DOHH2 (cell line): ENCODE data around the gene LRRC57.

ENCODE experiments used
- H3F3A ChIP-seq: fragments of 200-600 bp; sonication (generic), shearing (Covaris generic); 2 replicates; pipeline ENCODE4 v1.6.0; 2016; ENCODE audit warnings: antibody characterized with exemption, mild to moderate bottlenecking; ENCODE audit not compliant: control insufficient read depth, insufficient read depth
- H3K27ac ChIP-seq: fragments of 200-600 bp; sonication (generic); 2 replicates; pipeline ENCODE4 v1.5.1; 2014; ENCODE audit warnings: low read depth, mild to moderate bottlenecking, low read length, moderate library complexity
- H3K27me3 ChIP-seq: fragments of 200-600 bp; sonication (generic); 2 replicates; pipeline ENCODE4 v1.6.1; 2014; ENCODE audit warnings: mild to moderate bottlenecking, low read length, mixed read lengths; ENCODE audit not compliant: control insufficient read depth
- H3K36me3 ChIP-seq: fragments of 200-600 bp; sonication (generic); 2 replicates; pipeline ENCODE4 v1.6.1; 2014; ENCODE audit warnings: mild to moderate bottlenecking, low read length, moderate library complexity, mixed read lengths; ENCODE audit not compliant: control insufficient read depth
- H3K4me1 ChIP-seq: fragments of 200-600 bp; sonication (generic); 2 replicates; pipeline ENCODE4 v1.6.1; 2014; ENCODE audit warnings: mild to moderate bottlenecking, low read length, mixed read lengths; ENCODE audit not compliant: control insufficient read depth
- H3K4me2 ChIP-seq: fragments of 200-600 bp; sonication (generic); 2 replicates; pipeline ENCODE4 v1.6.0; 2014; ENCODE audit warnings: mild to moderate bottlenecking, low read length, moderate library complexity
- H3K4me3 ChIP-seq: fragments of 200-600 bp; sonication (generic); 2 replicates; pipeline ENCODE4 v1.5.1; 2014; ENCODE audit warnings: mild to moderate bottlenecking, low read length, mixed read lengths
- H3K79me2 ChIP-seq: fragments of 200-600 bp; sonication (generic); 2 replicates; pipeline ENCODE4 v1.6.1; 2014; ENCODE audit warnings: mild to moderate bottlenecking, low read length, mixed read lengths; ENCODE audit not compliant: control insufficient read depth
- H3K9me2 ChIP-seq: fragments of 200-600 bp; sonication (generic); replicated peaks from 2 replicates; pipeline ENCODE4 v1.6.1; 2014; ENCODE audit warnings: mild to moderate bottlenecking, low read length, mixed read lengths; ENCODE audit not compliant: control insufficient read depth
- H3K9me3 ChIP-seq: fragments of 200-600 bp; sonication (generic); 2 replicates; pipeline ENCODE4 v1.6.1; 2014; ENCODE audit warnings: antibody characterized with exemption, low read length, mixed read lengths; ENCODE audit not compliant: control insufficient read depth, insufficient read depth
- H4K20me1 ChIP-seq: fragments of 200-600 bp; sonication (generic); 2 replicates; pipeline ENCODE4 v1.6.0; 2014; ENCODE audit warnings: low read depth, mild to moderate bottlenecking, antibody characterized with exemption, low read length, moderate library complexity; ENCODE audit not compliant: control insufficient read depth, insufficient read depth
- EZH2phosphoT487 ChIP-seq: fragments of 200-600 bp; sonication (generic); IDR thresholded peaks from 2 replicates; pipeline ENCODE4 v1.6.1; 2017; ENCODE audit warnings: borderline replicate concordance, mild to moderate bottlenecking, antibody characterized with exemption, low read length, moderate library complexity, mixed read lengths
- TF ChIP-seq, protein P1 (sequence below): fragments of 200-600 bp; sonication (generic); IDR thresholded peaks from one replicate; pipeline ENCODE4 v1.5.1; 2014; ENCODE audit warnings: antibody characterized with exemption, mild to moderate bottlenecking, low read depth, low read length; ENCODE audit not compliant: poor library complexity, severe bottlenecking

LRRC57 gene

DNA sequence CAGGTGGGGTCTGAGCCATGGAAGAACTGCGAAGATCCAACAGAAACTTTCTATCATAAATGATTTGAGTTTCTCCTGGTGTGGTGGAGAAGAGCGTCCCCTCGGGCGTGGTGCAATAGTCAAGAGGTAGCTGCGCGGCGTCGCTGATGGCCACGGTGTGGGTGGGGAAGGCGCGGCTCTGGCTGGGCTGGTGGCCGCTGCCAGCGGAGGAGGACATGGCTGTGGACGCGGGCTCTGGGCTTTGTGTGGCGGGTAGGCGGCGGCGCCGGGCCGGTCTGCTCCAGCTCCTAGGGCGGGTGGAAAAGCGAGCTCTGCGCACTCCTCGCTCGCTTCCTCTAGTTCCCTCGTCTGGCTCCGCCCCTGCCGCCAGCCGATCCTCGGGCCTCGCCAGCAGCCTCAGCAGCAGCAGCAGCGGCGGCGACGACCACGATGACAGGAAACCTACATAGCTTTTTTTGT, 32.7 kb upstream of the LRRC57 start:
- H3K27me3 ChIP-seq = peaks cover 7% of the 10 kb centered on the region
- H3K4me3 ChIP-seq = peak overlapping the region; percentile 72
- 0 out of 2 replicates have a peak, but pooled peaks cover 5% of the 10 kb centered on the region for H4K20me1 ChIP-seq
- TF ChIP-seq, protein P1, sequence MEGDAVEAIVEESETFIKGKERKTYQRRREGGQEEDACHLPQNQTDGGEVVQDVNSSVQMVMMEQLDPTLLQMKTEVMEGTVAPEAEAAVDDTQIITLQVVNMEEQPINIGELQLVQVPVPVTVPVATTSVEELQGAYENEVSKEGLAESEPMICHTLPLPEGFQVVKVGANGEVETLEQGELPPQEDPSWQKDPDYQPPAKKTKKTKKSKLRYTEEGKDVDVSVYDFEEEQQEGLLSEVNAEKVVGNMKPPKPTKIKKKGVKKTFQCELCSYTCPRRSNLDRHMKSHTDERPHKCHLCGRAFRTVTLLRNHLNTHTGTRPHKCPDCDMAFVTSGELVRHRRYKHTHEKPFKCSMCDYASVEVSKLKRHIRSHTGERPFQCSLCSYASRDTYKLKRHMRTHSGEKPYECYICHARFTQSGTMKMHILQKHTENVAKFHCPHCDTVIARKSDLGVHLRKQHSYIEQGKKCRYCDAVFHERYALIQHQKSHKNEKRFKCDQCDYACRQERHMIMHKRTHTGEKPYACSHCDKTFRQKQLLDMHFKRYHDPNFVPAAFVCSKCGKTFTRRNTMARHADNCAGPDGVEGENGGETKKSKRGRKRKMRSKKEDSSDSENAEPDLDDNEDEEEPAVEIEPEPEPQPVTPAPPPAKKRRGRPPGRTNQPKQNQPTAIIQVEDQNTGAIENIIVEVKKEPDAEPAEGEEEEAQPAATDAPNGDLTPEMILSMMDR = peak; percentile 20
- no peak for TF ChIP-seq EZH2phosphoT487
- peaks cover 38% of the 10 kb centered on the region for H3K4me1 ChIP-seq
- no peaks in the 10 kb centered on the region for H3K9me3 ChIP-seq
- H3K36me3 ChIP-seq = no peaks in the 10 kb centered on the region
- H3K27ac ChIP-seq = no peak overlapping the region
- H3K79me2 ChIP-seq = peaks cover 5% of the 10 kb centered on the region
- peak overlapping the region; percentile 67 for H3K4me2 ChIP-seq
- no peaks in the 10 kb centered on the region for H3F3A ChIP-seq
- no peaks in the 10 kb centered on the region for H3K9me2 ChIP-seq

DNA sequence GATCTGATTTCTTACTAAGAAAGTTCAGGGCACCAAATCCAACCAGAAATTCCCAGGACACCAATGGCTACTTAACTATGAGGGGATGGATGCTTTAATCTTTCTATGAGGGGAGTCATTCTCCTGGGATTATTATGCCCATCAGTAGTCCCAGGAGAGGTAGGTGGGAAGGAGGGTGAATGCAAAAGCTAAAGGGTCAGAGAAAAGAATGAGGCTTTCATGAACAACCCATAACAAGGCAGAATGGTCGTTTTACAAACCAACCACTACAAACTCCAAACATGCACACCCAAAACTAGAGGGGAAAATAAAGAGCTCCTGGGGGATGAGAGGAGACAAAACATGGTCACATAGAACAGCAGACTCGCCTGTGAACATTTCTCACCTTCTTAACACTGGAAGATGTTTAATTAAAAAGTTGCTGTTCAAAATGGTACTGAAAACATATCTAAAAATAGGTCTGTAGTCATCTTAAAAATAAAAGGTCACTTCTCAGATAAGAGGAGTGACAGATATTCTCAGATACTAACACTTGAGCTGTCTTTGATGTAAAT, 30.5 kb upstream of the LRRC57 start:
- Histone ChIP-seq H3K36me3 (no peaks in the 10 kb centered on the region), H3K27ac (no peak overlapping the region), H3K27me3 (peaks cover 9% of the 10 kb centered on the region), H3K4me2 (no peak overlapping the region), H3K79me2 (peaks cover 7% of the 10 kb centered on the region), H3K9me2 (no peaks in the 10 kb centered on the region), H3F3A (peaks cover 4% of the 10 kb centered on the region; the same call in 1 of the 2 replicates), H3K4me1 (peaks cover 50% of the 10 kb centered on the region), H3K9me3 (no peaks in the 10 kb centered on the region), H4K20me1 (0 out of 2 replicates have a peak, but pooled peaks cover 7% of the 10 kb centered on the region), H3K4me3 (no peak overlapping the region)
- TF ChIP-seq, protein P1 = no peak
- TF ChIP-seq EZH2phosphoT487 = no peak

DNA sequence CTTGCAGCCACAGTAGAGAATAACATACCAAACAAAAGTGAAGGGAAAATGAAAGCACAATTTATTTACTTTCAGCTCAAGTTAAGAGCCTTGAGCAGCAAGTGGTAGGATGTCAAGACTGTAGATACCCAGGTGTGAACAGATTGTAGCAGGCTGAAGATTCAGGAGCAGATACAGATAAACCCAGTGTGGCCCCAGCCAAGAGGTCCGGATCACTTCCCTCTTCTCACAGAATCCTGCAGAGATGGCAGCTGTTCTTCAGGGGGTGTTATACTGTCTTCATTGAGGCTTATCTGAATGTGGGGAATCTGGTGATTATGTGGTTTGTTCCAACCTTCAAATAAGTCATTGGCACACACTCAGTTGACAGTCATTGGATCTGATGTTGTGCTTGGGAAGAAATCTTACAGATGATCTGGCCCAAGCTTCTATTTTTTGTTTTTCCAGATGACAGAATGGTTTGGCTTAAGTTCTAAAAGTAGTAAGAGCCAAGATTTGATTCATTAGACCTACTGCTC, 29.0 kb upstream of the LRRC57 start:
- Histone ChIP-seq H3K79me2 (peaks cover 7% of the 10 kb centered on the region), H3K9me2 (no peaks in the 10 kb centered on the region), H4K20me1 (0 out of 2 replicates have a peak, but pooled peaks cover 7% of the 10 kb centered on the region), H3F3A (peaks cover 9% of the 10 kb centered on the region), H3K27me3 (peaks cover 9% of the 10 kb centered on the region), H3K9me3 (no peaks in the 10 kb centered on the region), H3K4me3 (no peak overlapping the region), H3K27ac (no peak overlapping the region), H3K4me1 (peaks cover 43% of the 10 kb centered on the region), H3K36me3 (no peaks in the 10 kb centered on the region), H3K4me2 (no peak overlapping the region)
- TF ChIP-seq EZH2phosphoT487 = no peak
- TF ChIP-seq, protein P1 = no peak
